NOMO-1 treated with dmso at 0.1 percent for 144 hours (cell line): Measurements from ENCODE around the gene FGF18.

Experiments used
- DNase-seq: peaks from one replicate; lab custom pipeline; 2025; ENCODE audit not compliant: unreplicated experiment; lab: John Stamatoyannopoulos, UW

Gene FGF18

GRCh38 chr5:171422902-171423663 lies 3.6 kb downstream of the FGF18 start:
- DNase-seq: no peak

GRCh38 chr5:171424726-171425125 lies 5.3 kb downstream of the FGF18 start:
- no peak for DNase-seq

DNA sequence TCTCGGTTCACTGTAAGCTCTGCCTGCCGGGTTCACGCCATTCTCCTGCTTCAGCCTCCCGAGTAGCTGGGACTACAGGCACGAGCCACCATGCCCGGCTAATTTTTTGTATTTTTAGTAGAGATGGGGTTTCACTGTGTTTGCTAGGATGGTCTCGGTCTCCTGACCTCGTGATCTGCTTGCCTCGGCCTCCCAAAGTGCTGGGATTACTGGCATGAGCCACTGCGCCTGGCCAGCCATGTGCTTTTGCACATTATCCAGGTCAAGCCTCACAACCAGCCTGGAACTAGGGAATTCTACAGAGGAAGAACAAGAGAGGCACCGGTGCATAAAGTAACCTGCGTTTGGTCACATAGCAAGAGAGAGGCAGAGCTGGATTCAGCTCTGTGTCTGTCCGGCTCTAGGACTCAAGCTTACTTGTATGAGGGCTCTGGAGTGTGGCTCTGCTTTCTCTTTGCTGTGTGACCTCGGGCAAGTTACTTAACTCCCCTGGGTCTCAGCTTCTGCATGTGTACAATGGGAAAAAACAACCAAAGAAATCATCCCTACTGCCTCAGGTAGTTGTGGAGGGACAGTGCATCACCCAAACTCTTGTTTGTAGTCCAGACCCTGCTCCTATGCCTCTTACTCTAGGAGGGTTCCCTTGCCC lies 6.3 kb downstream of the FGF18 start:
- no peak for DNase-seq

- no peak for DNase-seq
Measured at GRCh38 chr5:171426266-171426665, 6.8 kb downstream of the FGF18 start.

DNA sequence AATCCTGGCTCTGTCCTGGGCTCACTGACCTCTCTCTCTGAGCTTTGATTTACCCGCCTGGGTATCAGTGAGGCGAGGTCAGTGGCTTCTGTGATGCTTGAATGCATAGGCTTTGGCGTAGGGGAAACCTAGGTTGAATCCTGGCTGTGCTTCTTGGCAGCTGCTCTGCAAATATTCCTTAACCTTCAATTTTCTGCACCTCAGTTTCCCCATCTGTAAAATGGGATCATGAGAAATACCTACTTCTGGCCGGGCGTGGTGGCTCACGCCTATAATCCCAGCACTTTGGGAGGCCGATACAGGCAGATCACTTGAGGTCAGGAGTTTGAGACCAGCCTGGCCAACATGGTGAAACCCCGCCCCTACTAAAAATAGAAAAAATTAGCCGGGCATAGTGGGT lies 7.2 kb downstream of the FGF18 start:
- no peak for DNase-seq

DNA sequence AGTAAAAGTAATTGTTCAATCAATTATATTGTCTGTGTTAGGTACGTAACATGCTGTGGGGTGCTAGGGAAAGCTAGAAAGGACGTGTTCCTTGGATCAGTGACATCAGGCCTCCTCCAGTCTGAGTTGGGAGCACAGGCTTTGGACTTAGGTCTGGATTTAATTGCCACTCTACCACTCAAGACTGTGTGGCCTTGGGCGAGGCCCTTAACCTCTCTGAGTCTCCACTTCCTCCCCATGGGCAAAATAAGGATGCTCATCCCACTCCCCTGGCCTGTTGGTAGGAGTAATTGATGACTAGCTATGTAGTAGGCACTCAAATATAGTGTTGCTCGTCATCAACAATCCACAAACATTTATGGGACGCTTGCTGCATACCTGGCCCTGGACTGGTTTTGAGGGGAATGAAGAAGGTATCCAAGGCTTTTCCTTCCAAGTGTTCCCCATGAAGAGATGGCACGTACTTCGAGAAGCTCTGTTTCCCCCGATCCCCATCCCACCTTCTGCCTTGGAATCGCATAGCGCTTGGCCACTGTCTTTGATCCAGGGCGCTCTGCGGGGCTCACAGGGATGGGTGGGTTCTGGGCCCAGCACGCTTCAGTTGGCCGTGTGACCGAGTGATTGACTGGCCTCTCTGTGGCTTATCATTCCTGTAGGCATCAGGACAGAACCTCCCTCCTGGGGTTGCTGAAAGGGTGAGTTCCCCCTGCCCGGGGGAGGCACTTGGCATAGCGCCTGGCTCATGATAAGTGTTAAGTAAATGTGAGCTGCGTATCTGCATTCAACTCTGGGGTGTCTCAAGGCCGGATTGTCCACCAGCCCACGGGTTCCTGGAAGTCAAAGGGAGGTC lies 8.1 kb downstream of the FGF18 start:
- no peak for DNase-seq

DNA sequence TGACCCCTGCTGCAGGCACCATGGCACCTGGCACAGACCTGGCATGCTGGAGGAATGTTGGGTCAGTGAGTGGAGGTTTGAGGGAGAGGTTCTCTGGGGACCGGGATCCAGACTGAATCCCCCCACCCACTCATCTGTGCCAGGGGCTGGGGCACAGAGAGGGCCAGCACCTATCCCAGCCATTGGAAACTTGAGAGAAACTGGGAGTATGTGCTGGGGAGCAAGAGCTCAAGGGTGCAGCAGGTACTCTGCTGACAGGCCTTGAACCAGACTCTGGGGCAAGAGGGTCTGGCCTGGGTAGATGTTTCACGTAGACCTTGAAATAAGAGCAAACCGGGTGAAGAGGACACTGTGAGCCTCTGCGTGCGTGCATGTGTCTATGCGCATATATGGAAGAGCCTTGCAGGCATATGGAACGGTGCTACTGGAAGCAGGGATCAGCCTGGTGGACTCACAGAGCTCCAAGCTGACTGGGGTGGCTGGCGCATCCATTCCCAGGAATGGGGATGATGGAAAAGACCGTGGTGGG lies 8.8 kb downstream of the FGF18 start:
- no peak for DNase-seq

DNA sequence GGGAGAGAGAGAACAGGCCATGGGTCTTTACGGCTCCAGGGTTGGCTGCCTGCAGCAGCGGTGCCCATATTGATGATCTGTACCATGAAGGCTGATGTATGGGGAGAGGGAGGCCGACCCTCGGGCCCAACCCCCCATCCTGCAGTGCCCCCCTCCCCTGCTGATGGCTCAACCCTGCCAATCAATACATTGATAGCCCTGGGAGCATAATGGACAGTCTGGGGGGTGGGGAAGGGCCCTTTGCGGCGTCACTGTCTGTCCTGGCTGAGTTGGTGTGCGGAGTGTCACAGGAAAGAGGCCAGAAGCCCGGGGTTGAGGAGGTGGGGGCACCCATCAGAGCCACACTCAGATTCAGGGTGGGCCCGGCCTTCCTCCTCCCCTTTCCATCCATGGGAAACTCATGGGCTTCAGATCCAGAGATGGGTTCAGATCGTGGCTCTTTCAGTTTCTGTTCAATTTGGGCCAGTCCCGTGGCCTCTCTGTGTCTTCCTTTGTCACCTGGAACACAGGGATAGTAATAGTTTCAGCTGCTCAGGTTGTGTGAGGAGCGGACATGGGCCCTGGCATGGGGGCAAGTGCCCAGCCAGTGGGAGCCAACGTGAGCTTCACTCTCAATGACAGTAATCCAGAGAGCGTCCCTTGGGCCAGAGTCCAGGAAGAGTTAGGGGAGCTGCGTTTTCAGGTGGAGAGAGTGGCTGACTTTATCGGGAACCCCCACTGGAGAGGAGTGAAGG lies 9.5 kb downstream of the FGF18 start:
- no peak for DNase-seq

- no peak for DNase-seq
Measured at GRCh38 chr5:171429543-171429910, 10.1 kb downstream of the FGF18 start.

DNA sequence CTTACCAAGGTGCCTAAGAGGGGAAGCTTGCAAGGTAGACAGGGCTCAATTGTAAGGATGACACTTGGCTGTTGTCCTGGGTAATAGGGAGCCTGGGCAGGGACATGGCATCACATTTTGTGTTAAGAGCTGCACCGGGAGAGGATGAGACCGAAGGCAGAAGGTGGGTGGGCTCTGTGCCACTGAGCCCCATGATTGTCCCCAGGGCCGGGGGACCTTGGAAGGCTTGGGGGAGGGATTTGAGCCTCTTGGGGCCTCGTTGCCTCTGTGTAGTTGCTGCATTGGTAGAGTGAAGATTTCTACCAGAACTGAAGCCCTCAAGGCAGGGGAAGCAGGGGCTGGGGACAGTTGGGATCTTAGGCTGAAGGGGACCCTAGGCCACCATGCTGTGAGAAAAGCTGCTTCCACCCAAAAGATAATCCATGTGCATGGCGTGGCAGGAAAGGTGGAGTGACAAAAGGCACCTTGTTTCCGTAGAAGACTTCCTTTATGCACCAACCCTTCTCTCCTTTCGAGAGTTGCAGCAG lies 11.9 kb downstream of the FGF18 start:
- no peak for DNase-seq

DNA sequence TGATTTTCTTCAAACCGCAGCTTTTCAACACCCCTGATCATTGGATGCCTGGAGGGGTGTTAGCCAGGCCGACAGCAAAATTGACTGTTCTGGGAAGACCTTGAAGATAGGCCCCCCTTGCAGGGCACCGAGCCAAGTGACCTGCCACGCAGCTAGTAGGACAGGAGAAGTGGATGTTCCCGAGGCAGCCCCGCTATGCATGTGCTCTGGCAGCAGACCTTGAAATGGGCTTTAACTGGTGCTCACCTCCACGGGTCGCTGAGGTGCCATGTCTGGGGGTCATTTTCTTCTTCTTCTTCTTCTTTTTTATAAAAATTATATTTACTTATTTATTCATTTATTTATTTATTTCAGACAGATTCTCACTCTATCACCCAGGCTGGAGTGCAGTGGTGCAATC lies 12.6 kb downstream of the FGF18 start:
- no peak for DNase-seq

DNA sequence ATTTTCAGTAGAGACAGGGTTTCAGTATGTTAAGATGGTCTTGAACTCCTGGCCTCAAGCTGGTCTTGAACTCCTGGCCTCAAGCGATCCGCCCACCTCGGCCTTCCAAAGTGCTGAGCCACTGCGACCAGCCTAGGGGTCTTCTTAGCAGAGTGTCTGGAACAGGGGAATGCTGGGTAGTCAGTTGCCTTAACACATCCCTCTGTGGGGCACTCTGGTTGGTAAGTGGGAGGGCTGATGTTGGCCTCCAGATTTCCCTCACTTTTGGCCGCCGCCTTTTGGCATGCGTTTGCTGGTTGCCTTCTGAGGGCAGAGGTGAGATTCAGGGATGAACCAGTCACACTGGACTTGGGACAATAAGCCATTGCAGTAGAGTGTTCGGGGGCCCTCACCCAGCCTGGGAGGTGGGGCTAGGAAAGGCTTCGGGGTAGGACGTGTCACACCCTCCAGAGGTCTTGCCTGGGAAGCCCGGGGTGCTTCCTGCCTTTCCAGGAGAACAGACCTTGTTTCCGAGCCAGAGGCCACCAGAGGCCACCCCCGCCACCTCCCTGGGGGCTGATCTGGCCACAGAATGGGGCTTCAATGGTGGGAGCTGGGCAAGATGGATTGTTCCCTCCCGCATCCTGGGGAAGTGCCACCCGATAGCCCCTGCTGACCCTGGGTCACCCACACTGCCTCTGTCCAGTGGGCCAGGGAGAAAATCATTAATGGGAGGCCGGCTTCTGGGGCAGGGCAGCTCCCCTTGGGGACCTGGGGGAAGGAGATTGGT lies 13.3 kb downstream of the FGF18 start:
- DNase-seq: no peak

- no peak for DNase-seq
Measured at GRCh38 chr5:171433352-171433698, 13.9 kb downstream of the FGF18 start.

DNA sequence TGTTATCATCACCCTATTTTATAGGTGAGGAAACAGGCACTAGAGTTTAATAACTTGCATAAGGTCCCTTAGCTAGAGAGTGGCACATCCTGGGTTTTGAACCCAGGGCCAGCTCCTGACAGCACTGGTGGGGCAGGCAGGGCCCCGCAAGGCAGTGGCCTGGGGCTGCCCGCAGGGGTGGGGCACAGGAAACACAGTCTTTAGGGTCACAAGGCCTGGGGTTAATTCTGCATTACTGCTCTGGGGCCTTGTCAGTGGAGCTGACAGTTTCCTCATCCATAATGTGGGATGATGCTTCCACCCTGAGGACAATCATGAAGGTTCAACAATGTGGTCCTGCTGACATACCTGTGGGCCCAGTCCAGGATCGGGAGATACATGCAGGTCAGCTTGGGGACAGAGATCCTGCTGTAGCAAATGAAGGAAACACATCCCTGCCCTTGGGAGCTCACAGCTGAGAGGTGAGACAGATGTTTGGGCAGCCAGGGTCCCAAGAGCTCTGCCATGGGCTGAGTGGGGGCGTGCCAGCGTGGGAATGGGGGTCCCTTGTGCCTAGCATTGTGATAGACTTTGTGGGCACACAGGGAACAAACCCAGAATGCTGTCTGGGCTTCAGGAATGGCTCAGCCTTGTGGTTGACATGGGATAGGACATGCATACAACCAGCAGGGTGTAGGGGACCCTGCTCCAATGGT lies 14.7 kb downstream of the FGF18 start:
- DNase-seq: no peak

- no peak for DNase-seq
Measured at GRCh38 chr5:171434874-171435273, 15.4 kb downstream of the FGF18 start.

DNA sequence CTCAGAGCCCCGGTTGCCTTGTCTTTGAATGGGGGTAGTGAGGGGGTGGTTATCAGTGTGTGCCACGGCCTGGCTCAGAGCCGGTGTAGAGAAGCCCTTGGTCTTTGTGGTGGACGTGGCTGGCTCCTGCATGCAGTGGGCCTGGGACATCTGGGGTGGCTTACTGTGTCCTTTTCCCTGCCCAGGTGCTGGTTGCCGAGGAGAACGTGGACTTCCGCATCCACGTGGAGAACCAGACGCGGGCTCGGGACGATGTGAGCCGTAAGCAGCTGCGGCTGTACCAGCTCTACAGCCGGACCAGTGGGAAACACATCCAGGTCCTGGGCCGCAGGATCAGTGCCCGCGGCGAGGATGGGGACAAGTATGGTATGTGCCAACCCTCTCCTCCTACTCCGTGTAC lies 16.5 kb downstream of the FGF18 start:
- DNase-seq: no peak

GRCh38 chr5:171436804-171437285 lies 17.4 kb downstream of the FGF18 start:
- DNase-seq: no peak

GRCh38 chr5:171437286-171437821 lies 17.9 kb downstream of the FGF18 start:
- DNase-seq: no peak

DNA sequence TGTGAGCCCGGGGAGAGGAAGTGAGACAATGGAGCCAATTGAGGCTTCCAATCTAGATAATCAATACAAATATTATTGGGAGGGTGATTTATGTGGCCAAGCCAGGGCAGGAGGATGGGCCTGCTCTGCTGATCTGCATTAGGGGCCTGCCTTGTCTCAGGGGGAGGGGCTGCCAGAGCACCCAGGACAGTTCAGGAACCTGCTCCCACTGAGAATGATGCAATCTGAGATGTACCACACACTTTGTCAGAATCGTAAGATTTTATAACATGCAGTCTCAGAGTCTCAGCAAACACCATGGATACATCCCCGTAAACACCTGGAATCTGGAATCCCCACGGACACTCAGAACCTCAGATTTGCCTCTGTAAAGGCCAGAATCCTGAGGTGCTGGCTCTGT lies 19.3 kb downstream of the FGF18 start:
- DNase-seq: no peak
